ENCODE results near the gene THOC7.

DNA sequence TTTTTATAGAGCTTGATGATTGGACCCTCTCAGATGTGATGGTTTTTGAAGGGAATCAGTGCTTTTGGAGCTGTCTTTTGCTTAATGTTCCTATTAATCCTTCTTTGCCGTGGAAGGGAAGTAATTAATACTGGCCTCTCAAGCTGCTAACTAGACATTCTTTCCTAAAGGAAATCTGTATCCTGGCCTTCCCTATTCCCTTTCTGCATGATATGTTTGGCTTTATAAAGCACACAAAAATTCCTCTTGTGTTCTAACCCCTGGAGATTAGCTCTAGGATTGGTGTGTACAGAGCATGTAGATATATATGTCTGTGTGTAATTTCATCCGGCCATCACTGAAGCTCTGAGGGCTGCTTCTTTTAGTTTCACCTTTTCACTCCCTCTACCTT is 7.0 kb upstream of the THOC7 start:
- TF ChIP-seq, protein P1, sequence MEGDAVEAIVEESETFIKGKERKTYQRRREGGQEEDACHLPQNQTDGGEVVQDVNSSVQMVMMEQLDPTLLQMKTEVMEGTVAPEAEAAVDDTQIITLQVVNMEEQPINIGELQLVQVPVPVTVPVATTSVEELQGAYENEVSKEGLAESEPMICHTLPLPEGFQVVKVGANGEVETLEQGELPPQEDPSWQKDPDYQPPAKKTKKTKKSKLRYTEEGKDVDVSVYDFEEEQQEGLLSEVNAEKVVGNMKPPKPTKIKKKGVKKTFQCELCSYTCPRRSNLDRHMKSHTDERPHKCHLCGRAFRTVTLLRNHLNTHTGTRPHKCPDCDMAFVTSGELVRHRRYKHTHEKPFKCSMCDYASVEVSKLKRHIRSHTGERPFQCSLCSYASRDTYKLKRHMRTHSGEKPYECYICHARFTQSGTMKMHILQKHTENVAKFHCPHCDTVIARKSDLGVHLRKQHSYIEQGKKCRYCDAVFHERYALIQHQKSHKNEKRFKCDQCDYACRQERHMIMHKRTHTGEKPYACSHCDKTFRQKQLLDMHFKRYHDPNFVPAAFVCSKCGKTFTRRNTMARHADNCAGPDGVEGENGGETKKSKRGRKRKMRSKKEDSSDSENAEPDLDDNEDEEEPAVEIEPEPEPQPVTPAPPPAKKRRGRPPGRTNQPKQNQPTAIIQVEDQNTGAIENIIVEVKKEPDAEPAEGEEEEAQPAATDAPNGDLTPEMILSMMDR (IDR thresholded peaks at IDR 0.05): no peak
- TF ChIP-seq POLR2A (IDR thresholded peaks at IDR 0.05): no peak

Data from Peyer's patch (tissue), 4 donors.